ENCODE results near the gene PKN3.

The PKN3 gene

GRCh38 chr9:128721487-128722010 lies 19.2 kb downstream of the PKN3 start:
- Histone ChIP-seq H3K9ac (ENCODE audit: low read length) (no peak overlapping the region), H3K27me3 (replicated peaks; ENCODE audit: control insufficient read depth, insufficient read depth, low read length) (no peaks in the 10 kb centered on the region), H3K4me1 (ENCODE audit: control insufficient read depth, insufficient read depth, low read length) (peaks cover 12% of the 10 kb centered on the region), H3K36me3 (ENCODE audit: control insufficient read depth, insufficient read depth, low read length, severe bottlenecking) (no peaks in the 10 kb centered on the region), H3K4me3 (ENCODE audit: low read length) (no peak overlapping the region), H3K9me3 (ENCODE audit: control insufficient read depth, low read length) (no peaks in the 10 kb centered on the region)
- DNase-seq (ENCODE audit: low read depth) = no peak

GRCh38 chr9:128722380-128723351 lies 20.4 kb downstream of the PKN3 start:
- H3K27me3 ChIP-seq (replicated peaks; ENCODE audit: control insufficient read depth, insufficient read depth, low read length) = no peaks in the 10 kb centered on the region
- H3K4me1 ChIP-seq (ENCODE audit: control insufficient read depth, insufficient read depth, low read length) = peaks cover 9% of the 10 kb centered on the region
- H3K9ac ChIP-seq (ENCODE audit: low read length) = no peak overlapping the region
- no peak for DNase-seq (ENCODE audit: low read depth)
- no peaks in the 10 kb centered on the region for H3K36me3 ChIP-seq (ENCODE audit: control insufficient read depth, insufficient read depth, low read length, severe bottlenecking)
- H3K4me3 ChIP-seq (ENCODE audit: low read length) = no peak overlapping the region
- H3K9me3 ChIP-seq (ENCODE audit: control insufficient read depth, low read length) = no peaks in the 10 kb centered on the region

GRCh38 chr9:128723352-128723865 lies 21.1 kb downstream of the PKN3 start:
- Histone ChIP-seq H3K9ac (ENCODE audit: low read length) (peak overlapping the region; percentile 86), H3K36me3 (ENCODE audit: control insufficient read depth, insufficient read depth, low read length, severe bottlenecking) (no peaks in the 10 kb centered on the region), H3K9me3 (ENCODE audit: control insufficient read depth, low read length) (no peaks in the 10 kb centered on the region), H3K4me1 (ENCODE audit: control insufficient read depth, insufficient read depth, low read length) (peaks cover 9% of the 10 kb centered on the region), H3K4me3 (ENCODE audit: low read length) (peak overlapping the region; percentile 88), H3K27me3 (replicated peaks; ENCODE audit: control insufficient read depth, insufficient read depth, low read length) (no peaks in the 10 kb centered on the region)
- DNase-seq (ENCODE audit: low read depth) = peak; percentile 7

GRCh38 chr9:128723866-128724743 lies 21.8 kb downstream of the PKN3 start, which contains the start of gene ZDHHC12:
Gene ZDHHC12, minus strand, starts transcription at chr9:128724127. Its CDS starts 34 bp downstream, at chr9:128724093.
- peak within 1 kb of the TSS; percentile 88 for H3K4me3 ChIP-seq (ENCODE audit: low read length)
- H3K36me3 ChIP-seq (ENCODE audit: control insufficient read depth, insufficient read depth, low read length, severe bottlenecking) = no peaks in the 10 kb centered on the region
- H3K9me3 ChIP-seq (ENCODE audit: control insufficient read depth, low read length) = no peaks in the 10 kb centered on the region
- peaks cover 9% of the 10 kb centered on the region for H3K4me1 ChIP-seq (ENCODE audit: control insufficient read depth, insufficient read depth, low read length)
- no peaks in the 10 kb centered on the region for H3K27me3 ChIP-seq (replicated peaks; ENCODE audit: control insufficient read depth, insufficient read depth, low read length)
- peak; percentile 93 for DNase-seq (ENCODE audit: low read depth)
- H3K9ac ChIP-seq (ENCODE audit: low read length) = peak within 1 kb of the TSS; percentile 86

GRCh38 chr9:128724744-128725211 lies 22.5 kb downstream of the PKN3 start:
- H3K9me3 ChIP-seq (ENCODE audit: control insufficient read depth, low read length) = no peaks in the 10 kb centered on the region
- H3K36me3 ChIP-seq (ENCODE audit: control insufficient read depth, insufficient read depth, low read length, severe bottlenecking) = no peaks in the 10 kb centered on the region
- peaks cover 9% of the 10 kb centered on the region for H3K4me1 ChIP-seq (ENCODE audit: control insufficient read depth, insufficient read depth, low read length)
- H3K27me3 ChIP-seq (replicated peaks; ENCODE audit: control insufficient read depth, insufficient read depth, low read length) = no peaks in the 10 kb centered on the region
- peak overlapping the region; percentile 88 for H3K4me3 ChIP-seq (ENCODE audit: low read length)
- H3K9ac ChIP-seq (ENCODE audit: low read length) = peak overlapping the region; percentile 69
- DNase-seq (ENCODE audit: low read depth) = peak; percentile 45

- Histone ChIP-seq H3K9me3 (ENCODE audit: control insufficient read depth, low read length) (no peaks in the 10 kb centered on the region), H3K27me3 (replicated peaks; ENCODE audit: control insufficient read depth, insufficient read depth, low read length) (no peaks in the 10 kb centered on the region)
- no peak for DNase-seq (ENCODE audit: low read depth)
Measured at GRCh38 chr9:128727640-128728248, 25.4 kb downstream of the PKN3 start.

GRCh38 chr9:128728298-128728697 lies 26.0 kb downstream of the PKN3 start:
- H3K27me3 ChIP-seq (replicated peaks; ENCODE audit: control insufficient read depth, insufficient read depth, low read length) = no peaks in the 10 kb centered on the region
- peaks cover 9% of the 10 kb centered on the region for H3K4me1 ChIP-seq (ENCODE audit: control insufficient read depth, insufficient read depth, low read length)
- H3K9me3 ChIP-seq (ENCODE audit: control insufficient read depth, low read length) = no peaks in the 10 kb centered on the region
- no peak overlapping the region for H3K4me3 ChIP-seq (ENCODE audit: low read length)
- no peak for DNase-seq (ENCODE audit: low read depth)
- no peak overlapping the region for H3K9ac ChIP-seq (ENCODE audit: low read length)
- H3K36me3 ChIP-seq (ENCODE audit: control insufficient read depth, insufficient read depth, low read length, severe bottlenecking) = peaks cover 13% of the 10 kb centered on the region

More at GRCh38 chr9:128727640-128728248, 25.4 kb downstream of the PKN3 start:
- Histone ChIP-seq H3K4me1 (ENCODE audit: control insufficient read depth, insufficient read depth, low read length) (peaks cover 9% of the 10 kb centered on the region), H3K36me3 (ENCODE audit: control insufficient read depth, insufficient read depth, low read length, severe bottlenecking) (peaks cover 10% of the 10 kb centered on the region), H3K9ac (ENCODE audit: low read length) (no peak overlapping the region), H3K4me3 (ENCODE audit: low read length) (no peak overlapping the region)

- Histone ChIP-seq H3K4me3 (ENCODE audit: low read length) (no peak overlapping the region), H3K4me1 (ENCODE audit: control insufficient read depth, insufficient read depth, low read length) (peaks cover 5% of the 10 kb centered on the region), H3K36me3 (ENCODE audit: control insufficient read depth, insufficient read depth, low read length, severe bottlenecking) (peaks cover 13% of the 10 kb centered on the region), H3K9me3 (ENCODE audit: control insufficient read depth, low read length) (no peaks in the 10 kb centered on the region), H3K9ac (ENCODE audit: low read length) (no peak overlapping the region), H3K27me3 (replicated peaks; ENCODE audit: control insufficient read depth, insufficient read depth, low read length) (no peaks in the 10 kb centered on the region)
- DNase-seq (ENCODE audit: low read depth) = no peak
Measured at GRCh38 chr9:128729302-128729701, 27.0 kb downstream of the PKN3 start.

- Histone ChIP-seq H3K9me3 (ENCODE audit: control insufficient read depth, low read length) (no peaks in the 10 kb centered on the region), H3K27me3 (replicated peaks; ENCODE audit: control insufficient read depth, insufficient read depth, low read length) (no peaks in the 10 kb centered on the region), H3K4me3 (ENCODE audit: low read length) (no peak overlapping the region), H3K36me3 (ENCODE audit: control insufficient read depth, insufficient read depth, low read length, severe bottlenecking) (peaks cover 18% of the 10 kb centered on the region), H3K9ac (ENCODE audit: low read length) (no peak overlapping the region), H3K4me1 (ENCODE audit: control insufficient read depth, insufficient read depth, low read length) (no peaks in the 10 kb centered on the region)
- DNase-seq (ENCODE audit: low read depth) = no peak
Measured at GRCh38 chr9:128729766-128730517, 27.6 kb downstream of the PKN3 start.

- H3K9ac ChIP-seq (ENCODE audit: low read length) = no peak overlapping the region
- H3K27me3 ChIP-seq (replicated peaks; ENCODE audit: control insufficient read depth, insufficient read depth, low read length) = no peaks in the 10 kb centered on the region
- peaks cover 24% of the 10 kb centered on the region for H3K36me3 ChIP-seq (ENCODE audit: control insufficient read depth, insufficient read depth, low read length, severe bottlenecking)
- H3K9me3 ChIP-seq (ENCODE audit: control insufficient read depth, low read length) = no peaks in the 10 kb centered on the region
- no peaks in the 10 kb centered on the region for H3K4me1 ChIP-seq (ENCODE audit: control insufficient read depth, insufficient read depth, low read length)
- DNase-seq (ENCODE audit: low read depth) = no peak
- H3K4me3 ChIP-seq (ENCODE audit: low read length) = no peak overlapping the region
Measured at GRCh38 chr9:128731093-128731492, 28.8 kb downstream of the PKN3 start.

Measured in adipocyte (in vitro differentiated cells).